ENCODE data around the gene CTAGE8.
"Not testable (repeated sequence)": the region's sequence is repeated elsewhere in the genome, so short reads cannot be mapped to it uniquely, and the experiment has no call there.

GRCh38 chr7:144233039-144233438, 36.0 kb downstream of the CTAGE8 start:
- not testable (repeated sequence) for TF ChIP-seq EZH2 (IDR thresholded peaks at IDR 0.05; ENCODE audit: borderline replicate concordance, low read length); CTCF (IDR thresholded peaks at IDR 0.05; ENCODE audit: low read length)
